Upper lobe of right lung (tissue), 1 donor: ENCODE results near the gene TBC1D32. TPM values are rescaled to one million over a fixed set of nuclear protein-coding genes. Genes with fewer than 3 reads are reported as not detected.
A peak's percentile ranks its signal among the peaks of the same experiment; 100 is the strongest.
"Not testable (repeated sequence)": the region's sequence is repeated elsewhere in the genome, so short reads cannot be mapped to it uniquely, and the experiment has no call there.

Experiments used
- ATAC-seq: fragments of 200-7000 bp; cut with Tn5 transposase; one replicate; pipeline ENCODE4 v1.9.1; 2020; ENCODE audit warnings: mild to moderate bottlenecking, moderate library complexity
- DNase-seq: peaks from one replicate; pipeline ENCODE4 v3.0.0-alpha.2; 2020
- H3K27ac ChIP-seq: fragments of 200-600 bp; one replicate; pipeline ENCODE4 v1.8.0; 2022
- H3K27me3 ChIP-seq: fragments of 200-600 bp; one replicate; pipeline ENCODE4 v1.8.0; 2022; ENCODE audit warnings: mild to moderate bottlenecking
- H3K36me3 ChIP-seq: fragments of 200-600 bp; one replicate; pipeline ENCODE4 v1.8.0; 2022
- H3K4me1 ChIP-seq: fragments of 200-600 bp; one replicate; pipeline ENCODE4 v1.8.0; 2022
- H3K4me3 ChIP-seq: fragments of 200-600 bp; one replicate; pipeline ENCODE4 v1.8.0; 2022; ENCODE audit warnings: mild to moderate bottlenecking
- H3K9me3 ChIP-seq: fragments of 200-600 bp; one replicate; pipeline ENCODE4 v1.8.0; 2022
- intact Hi-C: fragments of 100-400 bp; cut with DNase I; formaldehyde crosslinking; loops from one replicate; pipeline ENCODE4 v1.11.0; 2022
- total RNA-seq: library from RNA; stranded (reverse); fragmentation: NEBNext Ultra II Directional; extraction: Animal tissue kit (Norgen Biotek cat#: 25700); gene quantifications from one replicate; pipeline ENCODE4 v1.2.1, GENCODE V29; 2021
- TF ChIP-seq, protein P1 (sequence below): fragments of 200-600 bp; IDR thresholded peaks from one replicate; pipeline ENCODE4 v1.8.0; 2022; ENCODE audit warnings: antibody characterized with exemption
- donor health status: DM: no; HTN: yes; CAD: no; lungs with severe emphysema.

Gene TBC1D32
- total RNA-seq, 1 donor from 2014 or later: 5.4 TPM

- ATAC-seq: no peak
- Histone ChIP-seq H3K9me3 (no peaks in the 10 kb centered on the region), H3K27ac (peak overlapping the region; percentile 95), H3K27me3 (no peaks in the 10 kb centered on the region), H3K4me1 (no peaks in the 10 kb centered on the region), H3K4me3 (peak overlapping the region; percentile 77), H3K36me3 (no peaks in the 10 kb centered on the region)
- TF ChIP-seq, protein P1, sequence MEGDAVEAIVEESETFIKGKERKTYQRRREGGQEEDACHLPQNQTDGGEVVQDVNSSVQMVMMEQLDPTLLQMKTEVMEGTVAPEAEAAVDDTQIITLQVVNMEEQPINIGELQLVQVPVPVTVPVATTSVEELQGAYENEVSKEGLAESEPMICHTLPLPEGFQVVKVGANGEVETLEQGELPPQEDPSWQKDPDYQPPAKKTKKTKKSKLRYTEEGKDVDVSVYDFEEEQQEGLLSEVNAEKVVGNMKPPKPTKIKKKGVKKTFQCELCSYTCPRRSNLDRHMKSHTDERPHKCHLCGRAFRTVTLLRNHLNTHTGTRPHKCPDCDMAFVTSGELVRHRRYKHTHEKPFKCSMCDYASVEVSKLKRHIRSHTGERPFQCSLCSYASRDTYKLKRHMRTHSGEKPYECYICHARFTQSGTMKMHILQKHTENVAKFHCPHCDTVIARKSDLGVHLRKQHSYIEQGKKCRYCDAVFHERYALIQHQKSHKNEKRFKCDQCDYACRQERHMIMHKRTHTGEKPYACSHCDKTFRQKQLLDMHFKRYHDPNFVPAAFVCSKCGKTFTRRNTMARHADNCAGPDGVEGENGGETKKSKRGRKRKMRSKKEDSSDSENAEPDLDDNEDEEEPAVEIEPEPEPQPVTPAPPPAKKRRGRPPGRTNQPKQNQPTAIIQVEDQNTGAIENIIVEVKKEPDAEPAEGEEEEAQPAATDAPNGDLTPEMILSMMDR: no peak
- DNase-seq: no peak
- intact Hi-C loops: no loop called here
Observed at GRCh38 chr6:121335087-121336008, 1.1 kb upstream of the TBC1D32 start.

GRCh38 chr6:121333694-121334093 lies 586 bp downstream of the TBC1D32 start:
- H3K9me3 ChIP-seq, H3K4me1 ChIP-seq, DNase-seq, H3K27me3 ChIP-seq, intact Hi-C loops, H3K36me3 ChIP-seq, ATAC-seq: not testable (repeated sequence)
- peak overlapping the region; percentile 77 for H3K4me3 ChIP-seq
- H3K27ac ChIP-seq: peak overlapping the region; percentile 95

- Histone ChIP-seq H3K9me3 (no peaks in the 10 kb centered on the region), H3K4me3 (no peak overlapping the region), H3K27ac (no peak overlapping the region), H3K36me3 (no peaks in the 10 kb centered on the region), H3K27me3 (no peaks in the 10 kb centered on the region), H3K4me1 (no peaks in the 10 kb centered on the region)
- DNase-seq (no peak), ATAC-seq (no peak)
- TF ChIP-seq, protein P1: no peak
- intact Hi-C loops: no loop called here
Observed at GRCh38 chr6:121333196-121333595, 1.1 kb downstream of the TBC1D32 start.

DNA sequence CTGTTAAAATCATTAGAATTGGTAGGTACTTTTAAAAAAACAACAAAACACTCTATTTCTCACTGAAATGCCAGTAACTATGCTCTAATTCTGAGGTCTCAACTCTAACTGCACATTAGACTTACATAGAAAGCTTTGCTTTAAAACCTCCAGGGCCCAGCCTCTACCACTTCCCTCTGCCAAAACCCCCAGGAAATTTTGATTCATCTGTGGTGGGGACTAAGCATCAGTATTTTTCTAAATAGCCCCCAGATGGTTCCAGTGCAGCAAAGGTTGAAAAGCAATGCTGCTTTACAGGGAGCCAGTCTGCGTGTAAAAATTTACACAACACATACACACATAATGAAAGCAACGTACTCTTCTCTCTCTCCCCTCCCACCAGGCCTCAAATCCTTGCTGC lies 3.8 kb downstream of the TBC1D32 start:
- H3K27ac ChIP-seq: no peak overlapping the region
- H3K9me3 ChIP-seq: no peaks in the 10 kb centered on the region
- no peaks in the 10 kb centered on the region for H3K27me3 ChIP-seq
- ATAC-seq: no peak
- intact Hi-C loops: no loop called here
- H3K36me3 ChIP-seq: no peaks in the 10 kb centered on the region
- H3K4me1 ChIP-seq: no peaks in the 10 kb centered on the region
- TF ChIP-seq, protein P1: no peak
- DNase-seq: no peak
- no peak overlapping the region for H3K4me3 ChIP-seq

GRCh38 chr6:121321282-121321681 lies 13.0 kb downstream of the TBC1D32 start:
- ATAC-seq (no peak), DNase-seq (no peak)
- Histone ChIP-seq H3K27ac (no peak overlapping the region), H3K36me3 (no peaks in the 10 kb centered on the region), H3K4me3 (no peak overlapping the region), H3K27me3 (no peaks in the 10 kb centered on the region), H3K4me1 (no peaks in the 10 kb centered on the region), H3K9me3 (no peaks in the 10 kb centered on the region)
- TF ChIP-seq, protein P1: no peak
- intact Hi-C loops: no loop called here

- no peak overlapping the region for H3K4me3 ChIP-seq
- no peaks in the 10 kb centered on the region for H3K9me3 ChIP-seq
- DNase-seq: no peak
- intact Hi-C loops: no loop called here
- H3K4me1 ChIP-seq: no peaks in the 10 kb centered on the region
- ATAC-seq: no peak
- no peaks in the 10 kb centered on the region for H3K27me3 ChIP-seq
- TF ChIP-seq, protein P1: no peak
- H3K36me3 ChIP-seq: no peaks in the 10 kb centered on the region
- H3K27ac ChIP-seq: no peak overlapping the region
Observed at GRCh38 chr6:121319603-121320002, 14.7 kb downstream of the TBC1D32 start.
